GM12878 (cell line): Measurements from ENCODE around the gene CAP2. TPM values are rescaled to one million over a fixed set of nuclear protein-coding genes. Genes with fewer than 3 reads are reported as not detected.

Experiments used
- ATAC-seq: fragments of 200-7000 bp; cut with Tn5 transposase; 3 replicates; pipeline ENCODE4 v1.9.1; 2020; ENCODE audit warnings: mild to moderate bottlenecking, moderate library complexity
- BruUV-seq: library from RNA; stranded (reverse); fragments of 400-500 nt; replicated peaks from 2 replicates; lab custom pipeline; 2021; lab: Mats Ljungman, UMichigan
- CTCF ChIA-PET: fragments of 300-600 bp; sonication (Branson Sonifier 250); formaldehyde crosslinking; extraction: SDS; loops from one replicate; lab custom pipeline; 2021; ENCODE audit warnings: inconsistent platforms; lab: Yijun Ruan, JAX
- POLR2A ChIA-PET: fragments of 350-600 bp; formaldehyde crosslinking; extraction: SDS; loops from one replicate; lab custom pipeline; 2021; ENCODE audit warnings: inconsistent platforms; lab: Charles Lee
- RAD21 ChIA-PET: fragments of 300-600 bp; sonication (Branson Sonifier 250); formaldehyde crosslinking; loops from one replicate; lab custom pipeline; 2023; ENCODE audit warnings: antibody characterized with exemption; ENCODE audit not compliant: unreplicated experiment; lab: Charles Lee
- SMC1A ChIA-PET: fragments of 300-600 bp; sonication (Branson Sonifier 250); formaldehyde crosslinking; loops from one replicate; lab custom pipeline; 2023; ENCODE audit not compliant: unreplicated experiment, uncharacterized antibody; lab: Charles Lee
- DNase-seq: peaks from one replicate; pipeline ENCODE4 v3.0.0-alpha.2; 2011; ENCODE audit warnings: low read depth, low spot score
- FAIRE-seq: peaks from 3 replicates; lab custom pipeline; 2011; peaks lifted over from hg19 to GRCh38; lab: Jason Lieb, UNC
- H2AFZ ChIP-seq: 2 replicates; pipeline ENCODE4 v1.6.0; 2011; ENCODE audit warnings: low read depth, low read length, control low read depth; ENCODE audit not compliant: control insufficient read depth
- H3K27ac ChIP-seq: 2 replicates; pipeline ENCODE4 v1.5.1; 2011; ENCODE audit warnings: control low read depth; ENCODE audit not compliant: control insufficient read depth, insufficient read depth
- H3K27me3 ChIP-seq, 2 experiments: replicated peaks in 1 of 2; 2 replicates each; pipeline versions ENCODE4 v1.6.0 to v1.6.1; 2011; ENCODE audit warnings: low read length in 1 of 2; ENCODE audit not compliant: control insufficient read depth in 2 of 2, insufficient read depth in 2 of 2
- H3K36me3 ChIP-seq, 2 experiments: 2 replicates each; pipeline ENCODE4 v1.5.1; 2011; ENCODE audit warnings: low read length in 1 of 2; ENCODE audit not compliant: control insufficient read depth in 2 of 2, insufficient read depth in 2 of 2
- H3K4me1 ChIP-seq: 2 replicates; pipeline ENCODE4 v1.6.1; 2011; ENCODE audit warnings: mild to moderate bottlenecking, low read length, moderate library complexity, mixed read lengths; ENCODE audit not compliant: control insufficient read depth, insufficient read depth
- H3K4me2 ChIP-seq: 2 replicates; pipeline ENCODE4 v1.6.0; 2011; ENCODE audit warnings: control low read depth; ENCODE audit not compliant: control insufficient read depth, insufficient read depth
- H3K4me3 ChIP-seq: fragments of 200-600 bp; sonication (generic); 2 replicates; pipeline ENCODE4 v1.5.1; 2016
- H3K79me2 ChIP-seq: 2 replicates; pipeline ENCODE4 v1.6.0; 2011; ENCODE audit warnings: low read length; ENCODE audit not compliant: control insufficient read depth, insufficient read depth
- H3K9ac ChIP-seq: 2 replicates; pipeline ENCODE4 v1.8.0; 2011; ENCODE audit warnings: low read length, control low read depth, mixed read lengths; ENCODE audit not compliant: control insufficient read depth, insufficient read depth
- H3K9me3 ChIP-seq: replicated peaks from 3 replicates; pipeline ENCODE4 v1.5.1; 2011; ENCODE audit warnings: mild to moderate bottlenecking, low read length; ENCODE audit not compliant: control insufficient read depth, insufficient read depth
- H4K20me1 ChIP-seq: 2 replicates; pipeline ENCODE4 v1.6.0; 2011; ENCODE audit not compliant: control insufficient read depth, insufficient read depth
- CREB1 ChIP-seq: IDR thresholded peaks from 2 replicates; pipeline ENCODE4 v1.6.1; 2012; ENCODE audit warnings: low read depth, mild to moderate bottlenecking, inconsistent platforms
- CREM ChIP-seq: IDR thresholded peaks from 2 replicates; pipeline ENCODE4 v1.6.1; 2014; ENCODE audit warnings: antibody characterized with exemption, low read depth
- WGBS: methylation state at CpG from one replicate; pipeline ENCODE4 v1.1.6; 2016; ENCODE audit warnings: low lambda C conversion rate; ENCODE audit not compliant: insufficient replicate concordance, insufficient coverage; ENCODE audit errors: missing lambda C conversion rate; 5-methylcytosine and 5-hydroxymethylcytosine counted together
- in situ Hi-C: fragments of 300-500 bp; cut with MboI; formaldehyde crosslinking; loops from 9 replicates; pipeline ENCODE4 v1.14.3; 2018; ENCODE audit warnings: mixed read lengths
- intact Hi-C: fragments of 100-400 bp; cut with micrococcal nuclease; formaldehyde crosslinking; loops from one replicate; pipeline ENCODE4 v1.14.2; 2022; ENCODE audit not compliant: unreplicated experiment
- polyA plus RNA-seq, 11 experiments: library from polyadenylated mRNA; depleted of rRNA in 4 of 11; unstranded in 6 of 11; stranded (reverse) in 5 of 11; fragments of >200 nt; fragmentation: Nextera tagmentation in 4 of 11; fragmentation: Illumina TruSeq in 1 of 11; extraction: Ambion mirVana in 4 of 11; extraction: Trizol in 1 of 11; gene quantifications; 1 replicate in 1 of 11; 2 replicates in 10 of 11; pipeline versions ENCODE4 v1.2.1 to v1.2.3, GENCODE V29; 2011 to 2016; ENCODE audit warnings: inconsistent platforms in 2 of 11, missing spikeins in 2 of 11, low read depth in 1 of 11
- small RNA-seq: library from RNA; depleted of rRNA; stranded (forward); fragments of <200 nt; gene quantifications from one replicate; pipeline ENCODE3, GENCODE V24; 2014
- total RNA-seq, 4 experiments: library from RNA; depleted of rRNA in 3 of 4; stranded (reverse); fragments of >200 nt in 3 of 4; fragmentation: Illumina TruSeq in 1 of 4; extraction: Trizol in 1 of 4; gene quantifications; 2 replicates each; pipeline versions ENCODE4 v1.2.1 to v1.2.3, GENCODE V29; 2013 to 2021

The CAP2 gene
- total and polyA plus RNA-seq, 10 of the 15 experiments (the other 5 are each of a cell fraction or from before 2014, with no cell fraction given): 0.10 to 2.0 (median 0.15) TPM; not detected in 7

DNA sequence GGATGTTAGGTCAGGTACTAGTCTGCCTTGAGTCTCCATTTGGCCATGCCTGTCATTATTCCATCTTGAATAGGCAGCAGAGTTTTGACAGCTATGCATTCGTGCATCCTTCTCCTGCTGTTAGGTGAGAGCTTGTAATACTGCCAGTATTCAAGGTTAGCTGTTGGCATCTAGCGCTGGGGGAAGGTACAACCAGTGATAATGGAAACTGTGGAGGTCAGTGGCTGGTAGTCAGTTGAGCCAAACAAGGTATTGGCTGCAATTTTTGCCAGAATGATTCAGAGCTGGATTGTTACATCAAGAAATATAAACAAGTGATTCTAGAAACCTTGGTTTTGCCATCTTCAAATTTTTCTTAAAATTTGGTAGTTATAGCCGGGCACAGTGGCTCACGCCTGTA, 213.2 kb downstream of the CAP2 start:
- no peak overlapping the region for H3K4me2 ChIP-seq
- FAIRE-seq (no peak), DNase-seq (no peak), ATAC-seq (no peak)
- ChIA-PET POLR2A (interaction anchor here (0.7 kb wide), 1 partner anchor 31 kb away, joined by 5 read pairs; no protein-coding TSS in a partner anchor), SMC1A (no interaction called here), RAD21 (no interaction called here), CTCF (no interaction called here)
- H3K4me3 ChIP-seq: no peak overlapping the region
- H3K79me2 ChIP-seq: no peaks in the 10 kb centered on the region
- in situ Hi-C loops: no loop called here
- BruUV-seq: no TSS peak
- H3K9me3 ChIP-seq: no peaks in the 10 kb centered on the region
- H3K9ac ChIP-seq: no peak overlapping the region
- no peaks in the 10 kb centered on the region for H3K27me3 ChIP-seq
- H2AFZ ChIP-seq: no peak overlapping the region
- 87% methylated on average over 4 of the region's 4 CpGs for WGBS
- TF ChIP-seq CREB1 (no peak), CREM (no peak)
- no peaks in the 10 kb centered on the region for H3K4me1 ChIP-seq
- H3K27ac ChIP-seq: no peak overlapping the region
- no peaks in the 10 kb centered on the region; a peak in 1 of 4 replicates for H3K36me3 ChIP-seq
- no peaks in the 10 kb centered on the region for H4K20me1 ChIP-seq
- intact Hi-C loops: no loop called here

Small RNA genes within 50 kb of the gene (small RNA-seq; reads per million reads assigned to genes)
- gene SUMO2P13: not detected

Other genes starting within 250 kb of the CAP2 start
- gene RBM24, start 112.2 kb upstream of the CAP2 start, total RNA-seq (2014; rRNA removed): 1.6 TPM in 1 of 2 replicates, not detected in the other
- 0.09 TPM in 1 of 2 replicates, not detected in the other for gene RBM24, start 112.2 kb upstream of the CAP2 start, total RNA-seq (2014; rRNA removed; fragmentation: Illumina TruSeq; extraction: Trizol)
- gene RBM24, start 112.2 kb upstream of the CAP2 start, total RNA-seq (2021): not detected in 2 replicates
- not detected in 2 replicates for gene RBM24, start 112.2 kb upstream of the CAP2 start, polyA plus RNA-seq (2011; rRNA removed)
- gene RBM24, start 112.2 kb upstream of the CAP2 start, polyA plus RNA-seq (2014; fragmentation: Illumina TruSeq; extraction: Trizol): not detected in 2 replicates
- under 1 TPM in 1 of 2 experiments, not detected in 1; 0.08 TPM for gene RBM24, start 112.2 kb upstream of the CAP2 start, polyA plus RNA-seq (2014; fragmentation: Nextera tagmentation; extraction: Ambion mirVana)
- gene RBM24, start 112.2 kb upstream of the CAP2 start, polyA plus RNA-seq (2014; rRNA removed): not detected in 2 replicates
- under 1 TPM in 1 of 2 experiments, not detected in 1; 0.09 TPM for gene RBM24, start 112.2 kb upstream of the CAP2 start, polyA plus RNA-seq (2016; fragmentation: Nextera tagmentation; extraction: Ambion mirVana)
- gene FAM8A1, start 206.7 kb downstream of the CAP2 start, total RNA-seq (2014; rRNA removed): 3.7 and 4.6 TPM in 2 replicates
- 4.1 and 4.3 TPM in 2 replicates for gene FAM8A1, start 206.7 kb downstream of the CAP2 start, total RNA-seq (2014; rRNA removed; fragmentation: Illumina TruSeq; extraction: Trizol)
- gene FAM8A1, start 206.7 kb downstream of the CAP2 start, total RNA-seq (2021): 3.8 and 4.5 TPM in 2 replicates
- 7.4 and 12.3 TPM in 2 replicates for gene FAM8A1, start 206.7 kb downstream of the CAP2 start, polyA plus RNA-seq (2011; rRNA removed)
- 3.9 and 6.2 TPM in 2 replicates for gene FAM8A1, start 206.7 kb downstream of the CAP2 start, polyA plus RNA-seq (2014; fragmentation: Illumina TruSeq; extraction: Trizol)
- 1 to 10 TPM; 1.4 to 1.5 TPM for gene FAM8A1, start 206.7 kb downstream of the CAP2 start, polyA plus RNA-seq (2014; fragmentation: Nextera tagmentation; extraction: Ambion mirVana)
- gene FAM8A1, start 206.7 kb downstream of the CAP2 start, polyA plus RNA-seq (2014; rRNA removed): 2.7 and 3.2 TPM in 2 replicates
- 1 to 10 TPM; 2.9 to 3.4 TPM for gene FAM8A1, start 206.7 kb downstream of the CAP2 start, polyA plus RNA-seq (2016; fragmentation: Nextera tagmentation; extraction: Ambion mirVana)